ENCODE data around the gene CDK4. TPM values are rescaled to one million over a fixed set of nuclear protein-coding genes. Genes with fewer than 3 reads are reported as not detected.
"Not testable (repeated sequence)": the region's sequence is repeated elsewhere in the genome, so short reads cannot be mapped to it uniquely, and the experiment has no call there.

The CDK4 gene
- total RNA-seq, 1 donor from 2014 or later, result 120 TPM

GRCh38 chr12:57724003-57724935 lies 27.8 kb downstream of the CDK4 start:
- H3K27ac Mint-ChIP-seq (ENCODE audit: unreplicated experiment), result no peak overlapping the region
- H3K27me3 Mint-ChIP-seq (ENCODE audit: unreplicated experiment), result peaks cover 29% of the 10 kb centered on the region
- no peak for DNase-seq (ENCODE audit: low spot score)

GRCh38 chr12:57723630-57723962 lies 28.5 kb downstream of the CDK4 start:
- no peak for DNase-seq (ENCODE audit: low spot score)
- peak overlapping the region; percentile 7 for H3K4me3 Mint-ChIP-seq (ENCODE audit: unreplicated experiment)
- peaks cover 40% of the 10 kb centered on the region for H3K36me3 Mint-ChIP-seq (ENCODE audit: low read depth, unreplicated experiment)
- no peak overlapping the region for H3K27ac Mint-ChIP-seq (ENCODE audit: unreplicated experiment)
- H3K27me3 Mint-ChIP-seq (ENCODE audit: unreplicated experiment), result peaks cover 24% of the 10 kb centered on the region
- peaks cover 5% of the 10 kb centered on the region for H3K9me3 Mint-ChIP-seq (ENCODE audit: unreplicated experiment)
- H3K4me1 Mint-ChIP-seq (ENCODE audit: unreplicated experiment), result peaks cover 25% of the 10 kb centered on the region
- TF ChIP-seq CTCF (IDR thresholded peaks at IDR 0.05; ENCODE audit: unreplicated experiment), result no peak

More at GRCh38 chr12:57724003-57724935, 27.8 kb downstream of the CDK4 start:
- TF ChIP-seq CTCF (IDR thresholded peaks at IDR 0.05; ENCODE audit: unreplicated experiment), result no peak
- Mint-ChIP-seq H3K9me3 (ENCODE audit: unreplicated experiment) (peaks cover 5% of the 10 kb centered on the region), H3K4me3 (ENCODE audit: unreplicated experiment) (peak overlapping the region; percentile 16), H3K4me1 (ENCODE audit: unreplicated experiment) (peaks cover 25% of the 10 kb centered on the region), H3K36me3 (ENCODE audit: low read depth, unreplicated experiment) (peaks cover 33% of the 10 kb centered on the region)

GRCh38 chr12:57722716-57723629 lies 29.1 kb downstream of the CDK4 start:
- Mint-ChIP-seq H3K4me1 (ENCODE audit: unreplicated experiment) (peaks cover 25% of the 10 kb centered on the region), H3K36me3 (ENCODE audit: low read depth, unreplicated experiment) (peaks cover 41% of the 10 kb centered on the region), H3K27me3 (ENCODE audit: unreplicated experiment) (peaks cover 19% of the 10 kb centered on the region), H3K9me3 (ENCODE audit: unreplicated experiment) (peaks cover under 1% of the 10 kb centered on the region), H3K27ac (ENCODE audit: unreplicated experiment) (no peak overlapping the region), H3K4me3 (ENCODE audit: unreplicated experiment) (peak overlapping the region; percentile 7)
- no peak for DNase-seq (ENCODE audit: low spot score)
- no peak for TF ChIP-seq CTCF (IDR thresholded peaks at IDR 0.05; ENCODE audit: unreplicated experiment)

- not testable (repeated sequence) for H3K27ac Mint-ChIP-seq (ENCODE audit: unreplicated experiment); H3K9me3 Mint-ChIP-seq (ENCODE audit: unreplicated experiment); DNase-seq (ENCODE audit: low spot score)
- H3K4me1 Mint-ChIP-seq (ENCODE audit: unreplicated experiment), result peaks cover 22% of the 10 kb centered on the region
- peak overlapping the region; percentile 4 for H3K4me3 Mint-ChIP-seq (ENCODE audit: unreplicated experiment)
- peaks cover 41% of the 10 kb centered on the region for H3K36me3 Mint-ChIP-seq (ENCODE audit: low read depth, unreplicated experiment)
- H3K27me3 Mint-ChIP-seq (ENCODE audit: unreplicated experiment), result peaks cover 16% of the 10 kb centered on the region
Observed at GRCh38 chr12:57721846-57722608, 30.1 kb downstream of the CDK4 start.

Data from endothelial cell (in vitro differentiated cells).